NCI-H526 (cell line): ENCODE measurements around the gene P2RY11.
A peak's percentile ranks its signal among the peaks of the same experiment; 100 is the strongest.

Experiments
- DNase-seq, 2 experiments: peaks; one replicate each; lab custom pipeline; 2025; lab: John Stamatoyannopoulos, UW

P2RY11 gene

GRCh38 chr19:10093295-10094186, 18.0 kb upstream of the P2RY11 start:
- no peak for DNase-seq

DNA sequence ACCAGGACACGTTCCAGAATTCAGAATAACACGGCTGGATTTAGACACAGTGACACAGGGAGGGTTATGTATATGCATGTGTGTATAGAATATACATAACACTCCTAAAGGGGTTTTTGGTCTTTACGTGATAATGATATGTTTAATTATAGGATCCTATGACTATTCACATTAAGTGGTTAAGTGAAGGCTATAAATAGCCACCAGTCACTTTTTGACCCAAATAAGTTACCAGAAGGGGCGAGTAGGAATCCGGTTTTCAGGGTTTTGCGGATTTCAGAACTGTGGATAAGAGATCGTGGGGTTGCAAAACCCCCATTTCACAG, 15.9 kb upstream of the P2RY11 start:
- DNase-seq, result no peak

DNA sequence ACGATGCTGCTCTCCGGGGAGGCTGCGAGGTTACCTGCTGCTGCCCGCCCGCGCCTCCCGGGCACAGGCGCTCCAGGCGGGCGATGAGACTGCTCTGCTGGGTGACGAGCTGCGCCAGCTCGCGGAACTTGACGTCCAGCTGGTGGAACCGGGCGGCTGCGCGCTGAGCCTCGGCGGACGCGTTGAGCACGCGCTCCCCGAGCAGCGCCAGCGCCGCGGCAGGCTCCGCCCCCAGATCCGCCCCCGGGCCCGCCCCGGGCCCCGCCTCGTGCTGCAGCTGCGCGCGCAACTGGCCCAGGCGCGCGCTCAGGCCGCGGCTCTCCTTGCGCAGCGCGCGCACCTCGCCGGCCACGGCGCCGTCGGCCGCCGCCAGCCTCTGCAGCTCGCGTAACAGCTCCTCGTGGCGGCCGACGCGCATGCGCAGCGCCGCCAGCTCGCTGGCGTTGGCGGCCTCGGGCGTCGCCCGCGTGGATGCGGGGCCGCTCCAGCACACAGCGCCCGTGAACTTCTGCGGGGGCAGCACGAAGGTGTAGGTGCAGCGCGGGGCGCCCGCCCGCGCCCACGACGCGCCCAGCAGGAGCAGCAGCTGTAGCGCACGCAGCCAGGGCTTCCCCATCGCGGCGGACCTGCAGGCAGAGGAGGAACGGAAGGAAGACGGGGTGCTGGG, 15.4 kb upstream of the P2RY11 start:
- DNase-seq, result peak; percentile 46 to 91

GRCh38 chr19:10096615-10096963, 14.9 kb upstream of the P2RY11 start:
- DNase-seq, result no peak

DNA sequence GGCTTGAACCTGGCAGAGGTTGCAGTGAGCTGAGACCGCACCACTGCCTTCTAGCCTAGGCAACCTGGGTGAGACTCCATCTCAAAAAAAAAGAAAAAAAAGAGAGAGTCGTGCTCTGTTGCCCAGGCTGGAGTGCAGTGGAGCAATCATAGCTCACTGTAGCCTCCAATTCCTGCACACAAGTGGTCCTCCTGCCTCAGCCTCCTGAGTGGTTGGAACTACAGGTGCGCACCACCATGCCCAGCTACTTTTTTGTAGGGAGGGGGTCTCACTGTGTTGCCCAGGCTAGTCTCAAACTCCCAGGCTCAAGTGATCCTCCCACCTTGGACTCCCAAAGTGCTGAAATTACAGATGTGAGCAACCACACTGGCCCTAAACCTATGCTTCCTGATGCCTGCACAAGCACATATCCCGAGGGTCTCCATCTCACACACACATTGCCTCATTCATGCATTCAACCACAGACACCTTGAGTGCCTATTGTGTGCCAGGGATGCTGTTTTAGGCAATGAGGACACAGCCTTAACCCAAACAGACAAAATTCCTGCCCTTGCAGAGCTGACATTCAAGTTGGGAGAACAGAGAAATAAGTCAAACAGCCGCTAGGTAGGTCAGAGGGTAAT, 11.2 kb upstream of the P2RY11 start:
- no peak for DNase-seq

DNA sequence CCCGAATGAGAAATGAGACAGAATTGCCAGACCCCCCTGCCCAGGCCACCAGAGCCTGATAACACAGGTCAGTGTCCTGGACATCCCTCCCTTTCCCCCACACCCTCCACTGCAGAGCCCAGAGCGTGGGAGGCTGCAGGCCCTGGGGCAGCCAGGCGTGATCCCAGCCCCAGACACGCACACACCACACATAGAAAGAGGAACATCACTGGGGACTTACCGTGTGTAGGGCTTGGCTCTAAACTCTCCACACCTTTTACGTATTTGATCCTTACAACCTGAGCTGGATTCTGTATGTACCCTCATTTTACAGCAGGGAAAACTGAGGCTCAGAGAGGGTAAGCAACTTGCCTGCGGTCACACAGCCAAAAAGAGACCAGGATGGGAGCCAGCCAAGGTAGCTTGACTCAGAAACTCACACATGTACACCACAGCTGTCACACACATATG, 8.7 kb upstream of the P2RY11 start:
- no peak for DNase-seq

GRCh38 chr19:10104130-10104513, 7.4 kb upstream of the P2RY11 start:
- no peak for DNase-seq

DNA sequence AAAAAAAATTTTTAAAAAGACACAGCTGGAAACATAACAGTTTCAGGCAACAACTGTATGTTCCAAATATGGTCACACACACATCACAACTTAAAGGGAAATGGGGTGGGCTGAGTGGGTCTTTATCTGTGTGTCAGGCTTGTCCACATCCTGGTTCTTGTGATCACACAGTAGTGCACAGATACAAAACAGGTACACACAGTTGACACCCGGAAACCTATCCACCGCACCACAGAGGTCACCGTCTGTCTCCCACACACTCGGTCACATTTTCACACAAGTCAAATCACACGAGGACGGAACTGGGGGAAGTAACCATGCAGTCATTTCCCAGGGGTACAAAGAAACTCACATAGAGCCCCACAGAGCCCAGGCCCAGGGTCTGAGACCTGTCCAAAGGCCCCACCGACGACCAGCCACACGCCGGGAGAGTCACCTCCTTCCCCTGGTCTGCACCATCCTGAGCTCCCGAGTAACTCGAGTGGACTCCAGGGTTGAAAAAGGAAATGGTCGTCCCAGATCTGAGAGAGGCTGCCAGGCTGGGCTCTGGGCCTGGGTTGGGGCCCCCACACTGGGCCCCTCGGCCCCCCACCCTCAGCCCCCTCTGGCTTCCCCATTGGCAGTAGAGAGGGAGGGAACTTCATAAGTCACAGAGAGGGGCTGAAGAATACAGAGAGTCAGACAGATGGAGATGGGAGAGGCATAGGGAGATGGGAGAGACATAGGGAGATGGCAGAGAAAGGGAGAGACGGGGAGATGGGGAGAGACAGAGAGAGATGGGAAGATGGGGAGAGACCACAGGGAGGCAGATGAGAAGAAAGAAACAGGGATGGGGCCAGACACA, 6.6 kb upstream of the P2RY11 start:
- DNase-seq, result no peak

DNA sequence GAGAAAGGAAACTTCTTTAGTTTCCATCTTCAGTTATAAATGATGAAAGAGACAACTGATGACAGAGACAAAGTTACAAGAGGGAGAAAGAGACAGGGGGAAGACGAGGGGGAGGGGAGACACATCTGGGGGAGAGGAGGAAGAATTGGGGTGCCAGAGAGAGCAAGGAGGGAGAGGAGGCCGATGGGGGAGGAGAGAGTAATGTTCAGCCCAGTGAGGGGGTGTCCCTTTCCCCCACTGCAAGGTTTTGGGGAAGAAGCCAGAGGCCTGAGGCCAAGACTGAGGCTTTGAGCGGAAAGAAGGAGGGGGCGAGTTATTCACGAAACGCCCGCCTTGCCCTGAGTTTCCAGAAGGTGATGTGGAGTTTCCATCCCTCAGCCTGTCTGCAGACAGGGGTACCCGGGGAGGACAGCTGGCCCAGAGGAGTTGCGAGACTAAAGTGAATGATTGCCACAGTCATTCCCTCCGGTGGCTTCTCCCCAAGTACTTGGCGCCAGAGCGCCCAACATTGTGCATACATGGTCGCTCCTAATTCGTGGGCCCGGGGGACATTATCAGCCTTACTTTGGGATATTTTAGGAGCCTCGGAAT, 5.9 kb upstream of the P2RY11 start:
- DNase-seq, result no peak

- DNase-seq, result peak; percentile 87 to 97
These were observed 5.2 kb upstream of the P2RY11 start, which contains the start of gene PPAN for GRCh38 chr19:10106100-10106936. Gene PPAN, plus strand, starts transcription at chr19:10106362. Its CDS starts 33 bp downstream, at chr19:10106395.

- no peak for DNase-seq
These were observed 4.2 kb upstream of the P2RY11 start for GRCh38 chr19:10107254-10107653.

- no peak for DNase-seq
These were observed 3.6 kb upstream of the P2RY11 start for GRCh38 chr19:10107817-10108367.

DNA sequence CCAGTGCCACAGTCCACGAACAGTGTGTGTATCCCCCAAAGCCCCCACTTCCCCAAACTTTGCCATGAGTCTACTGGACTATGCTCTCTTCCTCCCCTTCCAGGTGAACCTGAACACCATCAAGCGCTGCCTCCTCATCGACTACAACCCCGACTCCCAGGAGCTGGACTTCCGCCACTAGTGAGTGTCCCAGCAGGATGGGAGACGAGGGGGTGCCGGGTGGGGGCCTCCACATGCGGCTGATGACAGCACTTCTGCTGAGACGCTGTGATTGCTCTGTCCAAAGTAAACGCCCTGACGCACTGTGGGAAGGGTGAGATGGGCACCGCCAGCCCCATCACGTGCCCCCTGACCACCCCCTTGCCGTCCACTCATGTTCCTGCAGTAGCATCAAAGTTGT, 2.0 kb upstream of the P2RY11 start:
- DNase-seq, result no peak

DNA sequence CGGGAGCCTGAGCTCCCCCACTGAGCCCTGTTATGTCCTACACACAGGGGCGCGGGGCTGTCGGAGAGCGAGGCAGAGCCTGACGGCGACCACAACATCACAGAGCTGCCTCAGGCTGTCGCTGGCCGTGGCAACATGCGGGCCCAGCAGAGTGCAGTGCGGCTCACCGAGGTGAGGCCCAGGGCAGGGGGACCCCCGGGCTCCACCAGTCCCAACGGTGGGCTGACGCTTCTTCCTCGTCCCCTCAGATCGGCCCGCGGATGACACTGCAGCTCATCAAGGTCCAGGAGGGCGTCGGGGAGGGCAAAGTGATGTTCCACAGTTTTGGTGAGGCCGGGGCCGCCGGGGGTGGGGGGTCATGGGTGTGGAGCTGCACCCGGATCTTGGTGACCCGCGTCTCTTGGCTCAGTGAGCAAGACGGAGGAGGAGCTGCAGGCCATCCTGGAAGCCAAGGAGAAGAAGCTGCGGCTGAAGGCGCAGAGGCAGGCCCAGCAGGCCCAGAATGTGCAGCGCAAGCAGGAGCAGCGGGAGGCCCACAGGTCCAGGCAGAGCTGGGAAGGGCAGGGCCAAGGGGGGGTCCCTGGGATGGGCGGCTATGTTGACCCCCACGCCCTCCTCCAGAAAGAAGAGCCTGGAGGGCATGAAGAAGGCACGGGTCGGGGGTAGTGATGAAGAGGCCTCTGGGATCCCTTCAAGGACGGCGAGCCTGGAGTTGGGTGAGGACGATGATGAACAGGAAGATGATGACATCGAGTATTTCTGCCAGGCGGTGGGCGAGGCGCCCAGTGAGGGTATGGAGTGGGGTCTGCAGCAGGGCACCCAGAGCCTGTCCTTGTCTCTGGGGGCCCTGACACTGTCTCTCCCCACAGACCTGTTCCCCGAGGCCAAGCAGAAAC, 1.2 kb upstream of the P2RY11 start:
- DNase-seq, result no peak

- no peak for DNase-seq
These were observed 548 bp upstream of the P2RY11 start for GRCh38 chr19:10110972-10111317.

- DNase-seq, result no peak
These were observed 706 bp downstream of the P2RY11 start for GRCh38 chr19:10112037-10112761.

GRCh38 chr19:10112895-10113591, 1.6 kb downstream of the P2RY11 start:
- peak in 1 of 2 experiments; percentile 57 for DNase-seq

GRCh38 chr19:10113592-10113963, 2.1 kb downstream of the P2RY11 start:
- DNase-seq, result no peak
